Uterus (tissue), 4 donors: ENCODE data around the gene TDRD3. TPM values are rescaled to one million over a fixed set of nuclear protein-coding genes. Genes with fewer than 3 reads are reported as not detected.

Source experiments
- DNase-seq, 2 donors: peaks; one replicate each; pipeline ENCODE4 v3.0.0-alpha.2; 2019 to 2020
- H3K27ac ChIP-seq, 2 donors: fragments of 200-600 bp; sonication (generic); 1 replicate in 1 of 2; 2 replicates in 1 of 2; pipeline ENCODE4 v1.5.1; 2016 to 2018
- H3K27me3 ChIP-seq, 2 donors: fragments of 200-600 bp; sonication (generic); one replicate each; pipeline ENCODE4 v1.5.1; 2018 to 2019; ENCODE audit warnings: control low read depth in 1 of 2
- H3K36me3 ChIP-seq, 2 donors: fragments of 200-600 bp; sonication (generic); one replicate each; pipeline ENCODE4 v1.5.1; 2019; ENCODE audit warnings: control low read depth in 1 of 2
- H3K4me1 ChIP-seq, 2 donors: fragments of 200-600 bp; sonication (generic); one replicate each; pipeline ENCODE4 v1.5.1; 2018 to 2019; ENCODE audit warnings: control low read depth in 1 of 2
- H3K4me3 ChIP-seq, 2 donors: fragments of 200-600 bp; sonication (generic); 1 replicate in 1 of 2; 2 replicates in 1 of 2; pipeline ENCODE4 v1.5.1; 2018 to 2019; ENCODE audit warnings: mild to moderate bottlenecking in 1 of 2
- H3K9me3 ChIP-seq, 2 donors: fragments of 200-600 bp; sonication (generic); one replicate each; pipeline ENCODE4 v1.5.1; 2019; ENCODE audit warnings: control low read depth in 1 of 2
- CTCF ChIP-seq, 4 experiments: fragments of 200-600 bp in 2 of 4; fragments of 450-650 bp in 2 of 4; sonication (generic) in 2 of 4; IDR thresholded peaks; one replicate each; pipeline ENCODE4 v1.5.1; 2016 to 2019; ENCODE audit warnings: antibody characterized with exemption in 4 of 4, mild to moderate bottlenecking in 2 of 4, moderate library complexity in 1 of 4
- POLR2A ChIP-seq, 2 donors: fragments of 450-650 bp; IDR thresholded peaks; one replicate each; pipeline ENCODE4 v1.6.1; 2016; ENCODE audit warnings: antibody characterized with exemption in 2 of 2, mild to moderate bottlenecking in 1 of 2, moderate library complexity in 1 of 2
- intact Hi-C: fragments of 100-400 bp; cut with DNase I; formaldehyde crosslinking; loops from one replicate; pipeline ENCODE4 v1.15.1; 2023; ENCODE audit warnings: low total_unique reads
- total RNA-seq, 4 donors: library from RNA; depleted of rRNA in 3 of 4; stranded (reverse); fragments of >200 nt in 3 of 4; gene quantifications; one replicate each; pipeline versions ENCODE4 v1.1.0 to v1.2.4, GENCODE V29; 2014 to 2023
- donor health status: DM: yes; HTN: yes; CAD: no.

TDRD3 gene
- total RNA-seq: 10 to 100 TPM; 18.2 to 76.8 (median 48.4) TPM

GRCh38 chr13:60396783-60397703 lies at the start of gene TDRD3:
TDRD3 (plus strand) TSS chr13:60397220; CDS start chr13:60397365, 145 bp downstream.
- DNase-seq: peak; percentile 76 to 81
- Histone ChIP-seq H3K4me3 (peak within 1 kb of the TSS; percentile 80 to 81), H3K4me1 (peaks cover 0 to 3% of the 10 kb centered on the region in 2 donors), H3K36me3 (no peaks in the 10 kb centered on the region), H3K27ac (peak within 1 kb of the TSS; percentile 96 to 97), H3K9me3 (no peaks in the 10 kb centered on the region), H3K27me3 (no peaks in the 10 kb centered on the region)
- intact Hi-C loops: no loop called here
- peak; percentile 71 to 78 (median 74) for TF ChIP-seq CTCF (IDR thresholded peaks at IDR 0.05)
- peak; percentile 31 to 58 for TF ChIP-seq POLR2A (IDR thresholded peaks at IDR 0.05)

DNA sequence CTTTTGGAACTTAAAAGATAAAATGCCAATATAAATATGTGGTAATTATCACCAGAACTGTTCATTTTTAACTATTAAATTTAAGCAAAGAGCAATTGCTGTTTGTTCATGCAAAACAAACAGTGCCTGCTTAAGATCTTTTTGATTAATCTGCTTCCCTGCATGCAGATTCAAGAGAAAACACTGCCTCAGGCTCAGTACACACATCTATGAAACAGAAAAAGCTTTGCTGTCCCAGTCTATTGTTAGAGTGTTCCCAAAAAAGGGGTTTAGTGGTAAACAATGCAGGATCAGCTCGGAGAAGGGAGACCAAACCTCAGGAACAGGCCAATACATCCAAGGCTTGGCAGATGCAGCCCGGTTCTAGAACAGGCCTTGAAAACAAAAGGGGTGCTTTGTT lies 49.3 kb upstream of the TDRD3 start:
- H3K27ac ChIP-seq: no peak overlapping the region
- intact Hi-C loops: no loop called here

GRCh38 chr13:60348097-60348496 lies 48.9 kb upstream of the TDRD3 start:
- intact Hi-C loops: no loop called here
- Histone ChIP-seq H3K27me3 (no peaks in the 10 kb centered on the region), H3K4me3 (no peak overlapping the region), H3K4me1 (no peaks in the 10 kb centered on the region), H3K27ac (no peak overlapping the region), H3K9me3 (no peaks in the 10 kb centered on the region), H3K36me3 (no peaks in the 10 kb centered on the region)
- no peak for DNase-seq
- TF ChIP-seq CTCF (IDR thresholded peaks at IDR 0.05) (no peak), POLR2A (IDR thresholded peaks at IDR 0.05) (no peak)

More for the DNA sequence above, 49.3 kb upstream of the TDRD3 start:
- H3K9me3 ChIP-seq: no peaks in the 10 kb centered on the region
- H3K4me3 ChIP-seq: no peak overlapping the region
- H3K27me3 ChIP-seq: no peaks in the 10 kb centered on the region
- TF ChIP-seq POLR2A (IDR thresholded peaks at IDR 0.05) (no peak), CTCF (IDR thresholded peaks at IDR 0.05) (no peak)
- no peaks in the 10 kb centered on the region for H3K36me3 ChIP-seq
- H3K4me1 ChIP-seq: no peaks in the 10 kb centered on the region
- no peak for DNase-seq

- Histone ChIP-seq H3K4me1 (no peaks in the 10 kb centered on the region), H3K27ac (no peak overlapping the region), H3K36me3 (no peaks in the 10 kb centered on the region), H3K4me3 (no peak overlapping the region), H3K27me3 (no peaks in the 10 kb centered on the region), H3K9me3 (no peaks in the 10 kb centered on the region)
- TF ChIP-seq POLR2A (IDR thresholded peaks at IDR 0.05) (no peak), CTCF (IDR thresholded peaks at IDR 0.05) (no peak)
- intact Hi-C loops: no loop called here
- no peak for DNase-seq
Measured at GRCh38 chr13:60351326-60351725, 45.7 kb upstream of the TDRD3 start.

- no peak overlapping the region for H3K4me3 ChIP-seq
- H3K27me3 ChIP-seq: no peaks in the 10 kb centered on the region
- no peak for DNase-seq
- intact Hi-C loops: no loop called here
- no peak for TF ChIP-seq CTCF (IDR thresholded peaks at IDR 0.05)
- no peak for TF ChIP-seq POLR2A (IDR thresholded peaks at IDR 0.05)
- H3K9me3 ChIP-seq: no peaks in the 10 kb centered on the region
- H3K27ac ChIP-seq: no peak overlapping the region
- no peaks in the 10 kb centered on the region for H3K36me3 ChIP-seq
- no peaks in the 10 kb centered on the region for H3K4me1 ChIP-seq
Measured at GRCh38 chr13:60351855-60352615, 45.0 kb upstream of the TDRD3 start.
